Measurements from ENCODE around the gene FAM234B.

DNA sequence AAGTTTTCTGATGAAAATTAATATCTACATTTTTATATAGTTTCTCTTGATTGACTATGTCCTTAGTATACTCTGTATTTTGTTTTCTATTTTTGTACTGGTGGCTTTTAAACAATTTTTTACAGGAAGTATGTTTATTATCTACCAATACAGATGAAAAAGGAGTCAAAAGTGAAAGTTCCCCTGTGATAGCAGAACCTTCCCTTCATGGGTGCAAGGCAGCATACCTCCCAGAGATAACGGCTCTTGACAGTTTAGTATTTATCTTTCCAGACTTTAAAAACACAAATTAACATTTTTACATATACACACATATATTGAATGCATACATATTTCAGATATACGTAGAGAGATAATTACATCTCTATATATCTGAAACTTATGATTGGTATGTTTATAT lies 17.1 kb upstream of the FAM234B start:
- TF ChIP-seq HDGF (IDR thresholded peaks at IDR 0.05; ENCODE audit: borderline replicate concordance) (no peak), SP1 (IDR thresholded peaks at IDR 0.05) (no peak), FOXA1 (IDR thresholded peaks at IDR 0.05) (no peak), FOXK2 (IDR thresholded peaks at IDR 0.05) (no peak), ARNT (IDR thresholded peaks at IDR 0.05) (no peak), FOXM1 (IDR thresholded peaks at IDR 0.05; ENCODE audit: borderline replicate concordance) (no peak), BHLHE40 (IDR thresholded peaks at IDR 0.05; ENCODE audit: borderline replicate concordance) (no peak), SUZ12 (IDR thresholded peaks at IDR 0.05) (no peak), LEF1 (IDR thresholded peaks at IDR 0.05; ENCODE audit: borderline replicate concordance) (no peak), L3MBTL2 (conservative IDR thresholded peaks at IDR 0.05) (no peak), TARDBP (IDR thresholded peaks at IDR 0.05) (no peak), ELF4 (IDR thresholded peaks at IDR 0.05) (no peak)
- TF ChIP-seq, protein P1, sequence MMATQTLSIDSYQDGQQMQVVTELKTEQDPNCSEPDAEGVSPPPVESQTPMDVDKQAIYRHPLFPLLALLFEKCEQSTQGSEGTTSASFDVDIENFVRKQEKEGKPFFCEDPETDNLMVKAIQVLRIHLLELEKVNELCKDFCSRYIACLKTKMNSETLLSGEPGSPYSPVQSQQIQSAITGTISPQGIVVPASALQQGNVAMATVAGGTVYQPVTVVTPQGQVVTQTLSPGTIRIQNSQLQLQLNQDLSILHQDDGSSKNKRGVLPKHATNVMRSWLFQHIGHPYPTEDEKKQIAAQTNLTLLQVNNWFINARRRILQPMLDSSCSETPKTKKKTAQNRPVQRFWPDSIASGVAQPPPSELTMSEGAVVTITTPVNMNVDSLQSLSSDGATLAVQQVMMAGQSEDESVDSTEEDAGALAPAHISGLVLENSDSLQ (IDR thresholded peaks at IDR 0.05): no peak

Data from HEK293T (cell line).